PFSK-1 (cell line): ENCODE measurements around the gene THOP1.

Experiments
- FOXP2 ChIP-seq: optimal IDR thresholded peaks from 2 replicates; pipeline ENCODE3; 2011; ENCODE audit warnings: borderline replicate concordance, control low read depth, inconsistent platforms; ENCODE audit not compliant: insufficient read depth; ENCODE audit errors: extremely low read length, extremely low read depth
- POLR2AphosphoS5 ChIP-seq: IDR thresholded peaks from 2 replicates; pipeline ENCODE4 v1.6.1; 2012; ENCODE audit warnings: low read depth, mild to moderate bottlenecking, control low read depth, low read length, moderate library complexity
- SIN3A ChIP-seq: IDR thresholded peaks from 2 replicates; pipeline ENCODE4 v1.6.1; 2012; ENCODE audit warnings: mild to moderate bottlenecking, low read length, moderate library complexity, borderline replicate concordance; ENCODE audit not compliant: insufficient read depth
- TAF1 ChIP-seq: IDR thresholded peaks from 2 replicates; pipeline ENCODE4 v1.6.1; 2012; ENCODE audit warnings: low read length, control low read depth, borderline replicate concordance; ENCODE audit not compliant: insufficient read depth
- TF ChIP-seq, protein P1 (sequence below), 2 experiments: IDR thresholded peaks; 2 replicates each; pipeline versions ENCODE4 v1.6.1 to v1.8.0; 2011 to 2012; ENCODE audit warnings: low read depth in 2 of 2, low read length in 2 of 2, control low read depth in 1 of 2, inconsistent platforms in 1 of 2, mild to moderate bottlenecking in 1 of 2, moderate library complexity in 1 of 2; ENCODE audit not compliant: insufficient read depth in 1 of 2

- no peak for TF ChIP-seq TAF1
- TF ChIP-seq, protein P1, sequence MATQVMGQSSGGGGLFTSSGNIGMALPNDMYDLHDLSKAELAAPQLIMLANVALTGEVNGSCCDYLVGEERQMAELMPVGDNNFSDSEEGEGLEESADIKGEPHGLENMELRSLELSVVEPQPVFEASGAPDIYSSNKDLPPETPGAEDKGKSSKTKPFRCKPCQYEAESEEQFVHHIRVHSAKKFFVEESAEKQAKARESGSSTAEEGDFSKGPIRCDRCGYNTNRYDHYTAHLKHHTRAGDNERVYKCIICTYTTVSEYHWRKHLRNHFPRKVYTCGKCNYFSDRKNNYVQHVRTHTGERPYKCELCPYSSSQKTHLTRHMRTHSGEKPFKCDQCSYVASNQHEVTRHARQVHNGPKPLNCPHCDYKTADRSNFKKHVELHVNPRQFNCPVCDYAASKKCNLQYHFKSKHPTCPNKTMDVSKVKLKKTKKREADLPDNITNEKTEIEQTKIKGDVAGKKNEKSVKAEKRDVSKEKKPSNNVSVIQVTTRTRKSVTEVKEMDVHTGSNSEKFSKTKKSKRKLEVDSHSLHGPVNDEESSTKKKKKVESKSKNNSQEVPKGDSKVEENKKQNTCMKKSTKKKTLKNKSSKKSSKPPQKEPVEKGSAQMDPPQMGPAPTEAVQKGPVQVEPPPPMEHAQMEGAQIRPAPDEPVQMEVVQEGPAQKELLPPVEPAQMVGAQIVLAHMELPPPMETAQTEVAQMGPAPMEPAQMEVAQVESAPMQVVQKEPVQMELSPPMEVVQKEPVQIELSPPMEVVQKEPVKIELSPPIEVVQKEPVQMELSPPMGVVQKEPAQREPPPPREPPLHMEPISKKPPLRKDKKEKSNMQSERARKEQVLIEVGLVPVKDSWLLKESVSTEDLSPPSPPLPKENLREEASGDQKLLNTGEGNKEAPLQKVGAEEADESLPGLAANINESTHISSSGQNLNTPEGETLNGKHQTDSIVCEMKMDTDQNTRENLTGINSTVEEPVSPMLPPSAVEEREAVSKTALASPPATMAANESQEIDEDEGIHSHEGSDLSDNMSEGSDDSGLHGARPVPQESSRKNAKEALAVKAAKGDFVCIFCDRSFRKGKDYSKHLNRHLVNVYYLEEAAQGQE (IDR thresholded peaks at IDR 0.05; ENCODE audit: insufficient read depth in 1 of 2, low read depth in 2 of 2, low read length in 2 of 2): no peak
- TF ChIP-seq POLR2AphosphoS5: no peak
- TF ChIP-seq SIN3A: no peak
- no peak for TF ChIP-seq FOXP2
These were observed 22.4 kb upstream of the THOP1 start for GRCh38 chr19:2762783-2763496.
